ENCODE measurements around the gene GNA14. TPM values are rescaled to one million over a fixed set of nuclear protein-coding genes. Genes with fewer than 3 reads are reported as not detected.

Gene GNA14
- total and polyA plus RNA-seq, 8 donors = 4.3 to 12.8 (median 10.1) TPM

GRCh38 chr9:77582525-77582924 lies 65.6 kb downstream of the GNA14 start:
- Histone ChIP-seq H3K4me3 (no peak overlapping the region), H3K9me3 (no peaks in the 10 kb centered on the region), H3K36me3 (no peaks in the 10 kb centered on the region), H3K27me3 (no peaks in the 10 kb centered on the region), H3K27ac (no peak overlapping the region), H3K4me1 (peaks cover 0 to 8% of the 10 kb centered on the region in 2 donors)
- DNase-seq (no peak), ATAC-seq (no peak)
- intact Hi-C loops (cut with DNase I) = no loop called here
- TF ChIP-seq, protein P1, sequence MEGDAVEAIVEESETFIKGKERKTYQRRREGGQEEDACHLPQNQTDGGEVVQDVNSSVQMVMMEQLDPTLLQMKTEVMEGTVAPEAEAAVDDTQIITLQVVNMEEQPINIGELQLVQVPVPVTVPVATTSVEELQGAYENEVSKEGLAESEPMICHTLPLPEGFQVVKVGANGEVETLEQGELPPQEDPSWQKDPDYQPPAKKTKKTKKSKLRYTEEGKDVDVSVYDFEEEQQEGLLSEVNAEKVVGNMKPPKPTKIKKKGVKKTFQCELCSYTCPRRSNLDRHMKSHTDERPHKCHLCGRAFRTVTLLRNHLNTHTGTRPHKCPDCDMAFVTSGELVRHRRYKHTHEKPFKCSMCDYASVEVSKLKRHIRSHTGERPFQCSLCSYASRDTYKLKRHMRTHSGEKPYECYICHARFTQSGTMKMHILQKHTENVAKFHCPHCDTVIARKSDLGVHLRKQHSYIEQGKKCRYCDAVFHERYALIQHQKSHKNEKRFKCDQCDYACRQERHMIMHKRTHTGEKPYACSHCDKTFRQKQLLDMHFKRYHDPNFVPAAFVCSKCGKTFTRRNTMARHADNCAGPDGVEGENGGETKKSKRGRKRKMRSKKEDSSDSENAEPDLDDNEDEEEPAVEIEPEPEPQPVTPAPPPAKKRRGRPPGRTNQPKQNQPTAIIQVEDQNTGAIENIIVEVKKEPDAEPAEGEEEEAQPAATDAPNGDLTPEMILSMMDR (IDR thresholded peaks at IDR 0.05) = no peak

DNA sequence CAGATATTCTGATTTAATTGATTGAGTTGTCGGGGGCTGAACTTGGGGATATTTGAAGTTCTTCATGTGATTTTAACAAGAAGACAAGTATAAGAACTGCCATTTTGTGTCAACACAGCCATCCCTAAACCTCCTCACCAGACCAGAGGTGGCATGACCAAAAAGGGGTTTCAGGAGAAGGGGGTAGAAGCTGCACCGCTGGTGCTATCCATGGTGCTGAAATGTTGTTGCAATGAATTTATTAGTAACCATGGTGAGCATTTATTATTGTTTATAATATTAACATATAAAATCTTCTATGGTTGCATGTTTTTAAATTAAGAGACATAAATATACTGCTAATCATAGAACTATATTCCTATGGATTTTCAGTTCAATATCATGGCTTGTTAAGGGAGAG lies 72.3 kb downstream of the GNA14 start:
- peak in 1 of 4 donors; percentile 49 for DNase-seq
- TF ChIP-seq, protein P1 (IDR thresholded peaks at IDR 0.05) = no peak
- no peak for ATAC-seq

DNA sequence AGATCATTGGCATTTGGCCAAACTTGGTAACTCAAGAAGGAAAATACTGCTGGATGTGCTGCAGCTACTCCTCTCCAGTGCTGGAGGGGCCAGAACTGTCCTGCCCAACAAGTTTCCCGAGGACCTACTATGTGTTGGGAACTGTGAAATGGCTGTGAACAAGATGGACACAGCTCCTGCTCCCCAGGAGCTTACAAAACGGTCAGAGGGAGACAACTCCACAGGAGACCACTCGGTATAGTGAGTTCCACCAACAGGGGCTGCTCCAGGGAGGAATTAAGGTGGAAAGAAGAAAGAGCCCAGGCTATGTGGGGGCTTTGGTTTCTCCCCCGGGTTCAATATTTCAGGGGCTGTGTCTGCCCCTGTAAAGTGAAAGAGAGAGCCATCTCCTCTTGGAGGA lies 78.8 kb downstream of the GNA14 start:
- H3K36me3 ChIP-seq = no peaks in the 10 kb centered on the region
- no peaks in the 10 kb centered on the region for H3K4me1 ChIP-seq
- DNase-seq (no peak), ATAC-seq (no peak)
- intact Hi-C loops (cut with DNase I) = no loop called here
- TF ChIP-seq, protein P1 (IDR thresholded peaks at IDR 0.05) = no peak
- H3K27ac ChIP-seq = no peak overlapping the region
- H3K9me3 ChIP-seq = no peaks in the 10 kb centered on the region
- no peaks in the 10 kb centered on the region for H3K27me3 ChIP-seq
- no peak overlapping the region for H3K4me3 ChIP-seq

More for the DNA sequence above, 72.3 kb downstream of the GNA14 start:
- H3K9me3 ChIP-seq = no peaks in the 10 kb centered on the region
- H3K27me3 ChIP-seq = no peaks in the 10 kb centered on the region
- H3K36me3 ChIP-seq = no peaks in the 10 kb centered on the region
- no peaks in the 10 kb centered on the region for H3K4me1 ChIP-seq
- intact Hi-C loops (cut with DNase I) = no loop called here
- H3K27ac ChIP-seq = no peak overlapping the region
- no peak overlapping the region for H3K4me3 ChIP-seq

GRCh38 chr9:77563174-77563573 lies 84.9 kb downstream of the GNA14 start:
- Histone ChIP-seq H3K36me3 (no peaks in the 10 kb centered on the region), H3K4me1 (peaks cover 0 to 10% of the 10 kb centered on the region in 2 donors), H3K27me3 (no peaks in the 10 kb centered on the region), H3K9me3 (no peaks in the 10 kb centered on the region), H3K27ac (no peak overlapping the region), H3K4me3 (no peak overlapping the region)
- ATAC-seq (no peak), DNase-seq (no peak)
- intact Hi-C loops (cut with DNase I) = no loop called here
- TF ChIP-seq, protein P1 (IDR thresholded peaks at IDR 0.05) = no peak

- DNase-seq (no peak), ATAC-seq (no peak)
- no peaks in the 10 kb centered on the region for H3K27me3 ChIP-seq
- H3K4me3 ChIP-seq = no peak overlapping the region
- peaks cover 0 to 10% of the 10 kb centered on the region in 2 donors for H3K4me1 ChIP-seq
- no peaks in the 10 kb centered on the region for H3K36me3 ChIP-seq
- TF ChIP-seq, protein P1 (IDR thresholded peaks at IDR 0.05) = no peak
- intact Hi-C loops (cut with DNase I) = no loop called here
- H3K9me3 ChIP-seq = no peaks in the 10 kb centered on the region
- no peak overlapping the region for H3K27ac ChIP-seq
Measured at GRCh38 chr9:77562019-77562748, 85.9 kb downstream of the GNA14 start.
